Activated CD4-positive, CD25-positive, alpha-beta regulatory T cell treated with anti-CD3 and anti-CD28 coated beads, Interleukin-2, amount 50 U/mL, for 72 hours (primary cell): ENCODE results near the gene ATG16L2.
"Not testable (repeated sequence)": the region's sequence is repeated elsewhere in the genome, so short reads cannot be mapped to it uniquely, and the experiment has no call there.

Source experiments
- DNase-seq: peaks from one replicate; pipeline ENCODE4 v3.0.0; 2021

ATG16L2 gene

DNA sequence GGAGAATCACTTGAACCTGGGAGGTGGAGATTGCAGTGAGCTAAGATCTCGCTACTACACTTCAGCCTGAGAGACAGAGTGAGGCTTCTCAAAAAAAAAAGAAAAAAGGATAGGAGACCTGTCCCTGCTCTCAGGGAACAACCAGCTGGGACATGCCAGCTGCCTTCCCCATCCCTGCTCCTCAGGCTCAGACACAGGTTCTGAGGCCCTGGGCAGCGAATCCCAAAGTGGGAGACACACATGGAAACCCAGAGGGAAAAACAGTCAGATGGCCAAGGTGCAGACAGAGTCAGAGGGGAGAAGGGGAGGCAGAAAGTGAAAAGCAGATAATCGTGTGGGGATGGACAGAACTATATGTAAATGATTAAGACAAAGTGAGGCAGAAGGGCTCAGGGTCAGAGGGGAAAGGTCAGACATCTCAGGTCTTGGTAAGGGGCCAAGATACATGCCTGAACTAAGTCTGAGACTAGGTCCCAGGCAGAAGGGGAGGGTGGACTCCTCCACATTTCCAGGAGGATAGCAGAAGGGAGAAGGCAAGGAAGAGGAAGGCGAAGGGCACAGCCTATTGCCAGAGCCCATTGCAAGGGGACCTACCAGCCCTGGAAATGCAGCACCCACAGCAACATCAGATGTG lies 34.6 kb upstream of the ATG16L2 start:
- DNase-seq: no peak

DNA sequence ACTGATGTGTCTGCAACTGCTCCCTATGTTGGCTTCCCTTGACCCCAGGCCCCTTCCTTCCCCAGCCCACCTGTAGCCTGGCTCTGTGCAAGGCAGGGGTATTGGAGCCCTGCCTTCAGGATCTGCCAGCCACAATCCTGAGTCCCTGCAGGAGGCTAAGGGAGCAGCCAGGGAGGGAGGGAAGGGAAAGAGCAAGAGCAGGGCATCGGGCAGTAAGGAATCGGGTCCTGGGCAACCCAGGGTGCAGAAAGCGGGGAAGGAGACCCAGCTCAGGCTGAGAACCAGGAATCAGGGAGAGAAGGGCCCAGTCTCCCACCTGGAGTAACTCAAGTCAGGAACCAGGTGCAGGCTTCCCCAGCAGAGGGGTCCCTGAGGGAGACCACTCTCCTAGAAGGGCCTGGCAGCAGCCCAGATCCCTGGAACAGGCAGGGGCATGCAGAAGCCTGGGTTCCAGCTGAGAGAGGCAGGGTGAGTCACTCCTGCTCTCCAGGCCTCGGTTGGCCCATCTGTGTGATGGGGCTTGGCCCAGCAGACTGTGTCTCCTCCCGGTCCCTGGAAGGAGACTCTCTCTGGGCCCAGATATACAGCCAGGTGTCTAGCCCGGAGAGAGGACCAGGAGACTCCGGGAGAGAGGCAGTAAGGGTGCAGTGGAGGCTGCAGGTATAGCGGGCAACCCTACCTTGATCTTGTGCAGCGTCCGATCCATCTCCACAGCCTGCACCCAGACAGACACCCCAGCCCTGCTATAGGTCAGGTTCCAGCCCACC lies 33.7 kb upstream of the ATG16L2 start:
- no peak for DNase-seq

DNA sequence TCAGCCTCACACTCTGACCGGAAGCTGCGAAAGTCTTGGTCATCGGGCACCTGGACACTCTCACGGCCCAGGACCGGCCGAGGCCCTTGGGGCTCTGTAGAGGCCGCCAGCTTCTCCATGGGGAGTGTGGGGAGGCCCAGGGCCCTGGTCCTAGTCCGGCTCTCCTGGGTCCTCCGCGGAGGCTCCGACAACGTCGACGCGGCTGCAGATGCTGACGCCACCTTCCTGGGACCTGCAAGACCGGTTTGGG lies 33.2 kb upstream of the ATG16L2 start:
- DNase-seq: no peak

DNA sequence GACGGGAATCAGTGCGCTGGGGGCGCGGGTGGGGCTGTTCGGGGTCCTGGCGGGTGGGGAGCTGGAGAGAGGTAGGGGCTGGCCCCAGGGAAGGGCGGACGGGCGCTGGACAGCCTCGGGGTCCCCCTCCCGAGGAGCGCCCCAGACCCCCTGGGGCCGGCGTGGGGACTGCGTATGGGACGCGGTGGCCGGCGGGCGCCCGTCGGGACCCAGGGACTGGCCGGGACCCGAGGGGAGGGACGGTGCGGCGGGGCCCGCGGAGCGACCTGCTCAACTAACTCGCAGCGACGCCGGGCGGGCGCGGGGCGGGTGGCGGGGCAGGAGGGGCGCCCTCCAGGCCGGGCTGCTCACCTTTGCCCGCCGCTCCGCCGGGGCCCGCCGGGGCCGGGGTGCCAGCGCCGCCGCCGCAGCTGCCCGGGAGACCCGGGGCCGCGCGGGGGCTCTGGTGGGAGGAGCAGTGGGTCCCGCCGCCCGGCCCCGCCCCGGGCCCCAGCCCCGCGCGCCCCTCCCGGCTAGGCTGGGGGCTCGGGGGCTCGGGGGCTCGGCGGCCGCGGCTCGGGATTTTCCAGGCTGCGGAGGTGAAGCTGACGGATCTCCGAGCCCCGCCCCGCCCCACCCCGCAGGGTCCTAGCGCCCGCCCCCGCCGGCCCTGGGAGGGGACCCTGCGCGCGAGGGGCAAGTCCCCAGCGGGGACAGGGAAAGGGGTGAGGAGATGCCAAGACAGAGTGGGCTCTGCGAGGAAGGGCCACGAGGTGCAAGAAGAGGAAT lies 32.7 kb upstream of the ATG16L2 start:
- no peak for DNase-seq

DNA sequence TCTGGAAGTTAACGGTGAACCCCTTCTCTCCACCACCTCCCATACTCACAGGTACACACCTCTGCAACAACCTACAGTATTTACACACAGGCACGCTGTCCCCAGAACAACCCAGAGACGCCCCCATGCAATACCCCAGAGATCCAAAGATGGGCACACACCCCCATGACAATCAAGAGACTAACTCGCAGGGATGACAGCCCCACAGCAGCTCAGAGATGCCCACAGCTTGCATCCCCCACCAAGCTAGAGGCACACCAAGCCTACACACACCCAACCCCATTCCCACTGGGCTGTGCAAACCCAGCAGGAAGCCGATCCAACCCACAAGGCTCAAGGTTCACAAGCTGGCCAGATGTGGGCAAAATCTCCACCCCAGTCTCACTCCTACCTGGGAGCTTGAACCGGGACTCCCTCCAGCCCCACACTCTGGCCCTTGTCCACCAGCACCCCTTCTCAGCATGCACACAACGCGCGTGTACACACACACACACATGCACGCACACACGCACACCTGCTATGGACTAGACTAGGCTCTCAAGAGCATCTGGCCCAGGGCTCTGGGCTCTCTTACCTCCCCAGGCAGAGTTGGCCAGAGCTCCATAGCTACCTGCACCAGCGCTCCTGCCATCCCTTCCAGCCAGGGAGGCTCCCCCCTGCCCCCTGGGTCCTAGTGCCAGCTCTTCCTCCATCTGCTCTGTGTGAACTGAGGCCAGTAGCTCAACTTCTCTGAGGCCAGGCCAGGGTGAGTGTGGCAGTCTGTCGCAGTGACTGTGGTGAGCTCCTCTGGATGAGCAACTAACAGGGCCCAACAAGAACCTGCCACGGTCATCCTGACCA lies 31.9 kb upstream of the ATG16L2 start:
- DNase-seq: no peak

DNA sequence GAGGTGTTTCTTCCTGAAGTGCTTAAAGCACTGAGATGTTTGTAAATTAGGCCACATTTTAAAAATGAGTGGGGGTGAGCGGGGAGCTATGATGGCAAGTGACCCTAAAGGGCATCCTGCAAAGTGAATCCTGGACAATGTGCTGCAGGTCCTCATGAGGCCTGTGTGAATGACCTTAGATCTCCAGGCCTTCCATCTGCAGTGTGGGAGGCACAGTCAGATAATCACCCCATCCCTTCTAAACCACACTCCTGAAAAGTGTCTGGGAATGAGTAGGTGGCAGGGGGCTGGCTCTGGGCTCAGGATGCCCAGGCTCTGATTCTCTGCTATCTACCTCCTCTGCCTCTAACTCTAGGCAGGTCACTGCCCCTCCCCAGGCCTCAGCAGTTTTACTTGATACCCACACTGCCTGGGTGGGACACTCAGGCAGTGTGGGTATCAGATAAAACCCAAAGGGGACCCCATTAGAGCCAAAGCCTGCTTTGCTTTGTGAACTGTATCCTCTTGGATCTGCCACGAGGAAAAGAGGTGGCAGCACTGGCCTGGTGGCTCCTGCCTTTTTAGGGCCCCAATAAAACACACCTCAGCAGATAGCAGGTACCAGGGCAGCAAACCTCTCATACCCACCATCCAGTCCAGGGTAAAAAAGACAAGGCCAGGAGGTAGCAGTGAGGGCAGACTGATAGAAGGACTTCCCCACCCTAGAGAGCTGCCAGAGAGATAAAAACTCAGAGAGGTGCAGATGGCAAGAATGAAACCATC lies 30.9 kb upstream of the ATG16L2 start:
- DNase-seq: no peak

DNA sequence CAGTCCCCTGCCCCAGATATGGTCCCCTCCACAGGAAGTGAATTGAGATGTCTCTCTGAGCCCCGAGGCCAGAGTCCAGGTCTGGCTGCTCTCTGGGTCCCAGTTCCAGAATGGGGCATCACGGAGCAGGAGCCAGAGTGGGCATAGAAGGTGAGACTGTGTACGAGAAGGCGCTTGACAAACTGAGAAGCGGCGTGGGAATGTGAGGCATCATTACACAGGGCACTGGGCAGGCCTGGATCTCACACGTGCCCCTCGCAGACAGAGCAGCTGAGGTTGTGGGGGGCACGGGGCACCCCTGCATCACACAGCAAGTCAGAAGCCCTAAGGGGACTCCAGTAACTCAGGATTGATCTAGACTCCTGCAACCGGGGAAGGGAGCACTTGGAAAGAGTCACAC lies 29.5 kb upstream of the ATG16L2 start:
- no peak for DNase-seq

DNA sequence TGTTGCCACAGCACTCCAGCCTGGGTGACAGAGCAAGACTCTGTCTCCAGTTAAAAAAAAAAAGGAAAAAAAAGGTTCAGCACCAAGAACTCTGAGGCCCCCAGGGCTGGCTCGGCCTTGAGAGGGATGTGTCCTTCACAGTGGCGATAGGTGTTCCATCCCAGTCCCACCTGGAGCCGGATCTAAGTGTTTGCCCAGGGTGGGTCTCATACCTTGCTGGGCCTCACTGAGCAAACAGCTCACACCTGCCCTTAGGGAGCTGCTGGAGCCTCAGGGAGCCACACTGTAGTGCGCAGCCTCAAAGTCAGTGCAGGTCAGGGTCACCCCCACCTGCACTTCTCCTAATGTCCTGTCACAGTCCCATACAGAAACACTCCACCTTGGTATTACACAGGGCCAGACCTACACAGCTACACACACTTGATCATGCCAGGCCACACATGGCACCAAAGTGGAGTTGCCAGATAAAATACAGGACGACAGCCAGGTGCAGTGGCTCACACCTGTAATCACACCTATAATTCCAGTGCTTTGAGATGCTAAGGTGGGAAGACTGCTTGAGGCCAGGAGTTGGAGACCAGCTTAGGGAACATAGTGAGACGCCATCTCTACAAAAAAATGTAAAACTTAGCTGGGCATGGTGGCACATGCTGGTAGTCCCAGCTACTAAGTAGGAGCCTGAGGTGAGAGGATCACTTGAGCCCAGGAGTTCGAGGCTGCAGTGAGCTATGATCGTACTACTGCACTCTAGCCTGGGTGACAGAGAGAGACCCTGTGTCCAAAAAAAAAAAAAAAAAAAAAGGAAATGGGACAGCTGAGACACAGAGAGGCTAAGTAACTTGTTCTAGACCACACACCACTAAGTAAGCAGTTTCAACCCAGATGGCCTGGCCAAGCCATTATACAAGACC lies 27.7 kb upstream of the ATG16L2 start:
- DNase-seq: no peak

DNA sequence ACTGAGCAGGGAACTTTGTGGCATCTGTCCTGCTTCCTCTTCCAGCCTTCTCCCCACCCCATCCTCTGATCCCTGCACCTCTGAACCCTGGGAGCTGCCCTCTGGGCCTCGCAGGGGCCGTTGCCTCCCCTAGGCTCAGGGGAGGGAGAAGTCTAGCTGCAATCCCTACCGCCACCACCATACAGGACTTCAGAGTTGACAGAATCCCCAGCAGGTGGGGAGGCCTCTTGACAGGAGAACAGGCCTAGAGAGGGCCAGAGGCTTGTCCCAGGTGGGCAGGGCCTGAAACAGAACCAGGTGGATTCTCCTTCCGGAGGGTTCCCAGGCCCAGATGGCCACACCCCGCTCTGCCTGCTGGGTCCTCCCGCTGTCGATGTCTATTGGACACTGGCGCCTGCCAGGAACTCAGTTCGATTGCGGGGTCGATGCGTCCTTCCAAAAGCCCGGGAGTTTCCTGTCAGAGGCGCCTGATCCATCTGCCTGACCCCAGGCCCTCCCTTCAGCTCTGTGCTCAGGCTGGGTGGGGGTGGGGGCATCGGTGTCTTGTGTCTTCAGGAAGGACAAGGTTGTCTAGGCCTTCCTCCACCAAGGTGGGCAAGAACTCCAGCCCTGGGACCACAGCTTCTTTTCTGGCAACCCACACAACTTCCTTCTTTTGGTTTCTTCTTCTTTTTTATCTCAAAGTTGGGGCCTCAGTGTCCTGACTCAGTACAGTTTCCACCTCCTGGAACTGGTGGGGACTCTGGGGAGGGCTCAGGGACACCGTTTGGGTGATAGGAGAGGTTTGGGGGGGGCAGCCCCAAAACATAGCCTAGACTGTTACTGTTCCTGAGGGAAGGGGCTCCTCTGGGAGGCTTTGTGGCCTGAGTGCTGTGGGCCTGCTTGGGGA lies 26.8 kb upstream of the ATG16L2 start:
- no peak for DNase-seq

DNA sequence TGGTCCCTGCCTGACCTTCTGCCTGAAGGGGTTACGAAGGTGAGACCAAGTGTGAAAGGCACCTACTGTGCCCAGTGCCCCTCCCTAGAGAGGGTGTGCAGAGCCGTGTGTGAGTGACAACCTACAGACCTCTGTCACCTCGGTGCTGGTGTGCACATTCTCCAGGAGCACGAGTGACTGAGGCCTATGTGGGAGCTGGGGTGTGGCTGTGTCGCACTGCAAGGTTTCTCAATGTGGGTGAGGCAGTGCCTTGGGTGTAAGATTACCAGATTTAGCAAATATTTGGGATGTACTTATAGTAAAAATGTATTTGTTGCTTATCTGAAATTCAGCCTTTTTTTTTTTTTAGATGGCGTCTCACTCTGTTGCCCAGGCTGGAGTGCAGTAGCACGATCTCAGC lies 26.0 kb upstream of the ATG16L2 start:
- DNase-seq: no peak

DNA sequence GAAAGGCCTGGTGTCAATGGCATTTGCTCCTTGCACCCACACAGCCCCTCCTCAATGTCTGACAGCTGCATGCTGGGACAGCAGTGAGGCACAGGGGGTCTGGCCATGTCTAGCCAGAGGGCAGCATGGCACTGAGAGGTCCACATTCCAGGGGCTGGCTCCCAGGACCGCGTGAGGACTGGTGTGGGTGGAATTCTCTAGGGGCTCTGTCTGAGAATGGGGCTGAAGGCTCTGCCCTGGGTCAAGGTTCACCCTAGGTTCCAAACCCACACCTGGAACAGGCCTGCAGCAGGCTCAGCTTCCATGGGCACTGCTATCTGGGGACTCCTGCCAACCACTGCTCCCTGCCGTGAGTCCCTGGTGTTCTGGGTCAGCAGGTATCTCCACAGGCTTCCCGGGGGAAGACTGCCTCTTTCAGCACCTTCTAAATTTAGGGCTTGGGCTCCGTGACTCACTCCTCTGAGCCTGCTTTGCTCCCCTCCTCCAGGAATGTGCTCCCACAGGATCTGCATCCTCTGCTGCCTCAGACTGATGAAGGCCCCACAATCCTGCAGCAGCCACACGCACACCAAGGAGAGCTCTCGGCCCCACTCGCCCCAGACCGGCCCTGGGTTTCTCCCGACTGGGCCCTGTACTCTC lies 24.6 kb upstream of the ATG16L2 start:
- no peak for DNase-seq

DNA sequence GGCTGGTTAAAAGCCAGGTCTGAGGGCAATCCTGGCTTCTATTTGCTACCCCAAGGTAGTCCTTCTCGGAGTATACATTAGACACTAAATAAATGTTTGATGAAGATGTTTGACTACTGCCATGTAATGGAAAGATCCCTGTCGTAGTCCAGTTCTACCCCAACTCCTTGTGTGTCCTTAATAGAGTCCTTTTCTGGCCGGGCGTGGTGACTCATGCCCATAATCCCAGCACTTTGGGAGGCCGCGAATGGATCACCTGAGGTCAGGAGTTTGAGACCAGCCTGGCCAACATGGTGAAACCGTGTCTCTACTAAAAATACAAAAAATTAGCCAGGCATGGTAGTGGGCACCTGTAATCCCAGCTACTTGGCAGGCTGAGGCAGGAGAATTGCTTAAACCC lies 23.0 kb upstream of the ATG16L2 start:
- DNase-seq: not testable (repeated sequence)

DNA sequence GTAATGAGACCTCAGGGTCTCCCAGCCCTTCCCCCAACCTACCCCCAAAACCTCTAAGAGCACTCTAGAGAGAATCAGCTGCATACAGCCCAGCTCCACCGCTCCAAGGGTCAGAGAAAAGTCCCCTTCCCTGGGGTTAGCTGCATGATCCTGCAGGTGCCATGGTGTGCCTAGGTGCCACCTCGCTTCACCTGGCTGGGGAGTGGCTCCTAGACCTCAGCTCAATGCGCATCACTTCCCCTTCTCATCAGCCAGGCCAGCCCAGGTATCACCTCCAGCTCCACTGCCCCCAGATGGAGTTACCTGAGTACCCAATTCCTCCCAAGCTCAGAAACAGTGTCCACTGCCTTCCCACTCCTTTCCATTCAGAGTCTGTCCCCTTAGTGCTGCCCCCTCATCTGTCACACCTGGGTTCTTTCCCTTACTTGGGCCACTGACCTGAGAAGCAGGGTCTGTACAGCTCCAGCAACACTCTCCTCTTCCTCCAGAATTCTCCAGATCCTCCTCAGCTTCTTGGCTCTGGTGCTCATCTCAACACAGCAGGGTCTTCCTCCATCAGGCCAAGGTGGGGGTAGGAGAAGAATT lies 21.7 kb upstream of the ATG16L2 start:
- DNase-seq: no peak

DNA sequence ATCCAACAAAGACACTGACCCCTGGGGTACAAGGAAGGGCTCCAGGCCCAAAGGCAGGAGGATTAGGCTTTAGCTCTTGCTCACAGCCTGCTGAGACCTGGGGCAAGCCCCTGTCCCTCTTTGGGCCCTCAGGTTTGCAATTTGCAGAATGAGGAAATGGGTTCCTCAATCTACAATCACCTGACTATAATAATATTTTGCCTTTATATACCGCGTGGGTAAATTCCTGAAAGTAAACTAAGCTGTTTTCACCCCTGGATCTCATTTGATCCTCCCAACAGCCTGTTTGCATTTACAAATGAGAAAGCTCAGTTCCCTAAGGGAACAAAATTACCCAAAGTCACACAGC lies 21.2 kb upstream of the ATG16L2 start:
- no peak for DNase-seq

DNA sequence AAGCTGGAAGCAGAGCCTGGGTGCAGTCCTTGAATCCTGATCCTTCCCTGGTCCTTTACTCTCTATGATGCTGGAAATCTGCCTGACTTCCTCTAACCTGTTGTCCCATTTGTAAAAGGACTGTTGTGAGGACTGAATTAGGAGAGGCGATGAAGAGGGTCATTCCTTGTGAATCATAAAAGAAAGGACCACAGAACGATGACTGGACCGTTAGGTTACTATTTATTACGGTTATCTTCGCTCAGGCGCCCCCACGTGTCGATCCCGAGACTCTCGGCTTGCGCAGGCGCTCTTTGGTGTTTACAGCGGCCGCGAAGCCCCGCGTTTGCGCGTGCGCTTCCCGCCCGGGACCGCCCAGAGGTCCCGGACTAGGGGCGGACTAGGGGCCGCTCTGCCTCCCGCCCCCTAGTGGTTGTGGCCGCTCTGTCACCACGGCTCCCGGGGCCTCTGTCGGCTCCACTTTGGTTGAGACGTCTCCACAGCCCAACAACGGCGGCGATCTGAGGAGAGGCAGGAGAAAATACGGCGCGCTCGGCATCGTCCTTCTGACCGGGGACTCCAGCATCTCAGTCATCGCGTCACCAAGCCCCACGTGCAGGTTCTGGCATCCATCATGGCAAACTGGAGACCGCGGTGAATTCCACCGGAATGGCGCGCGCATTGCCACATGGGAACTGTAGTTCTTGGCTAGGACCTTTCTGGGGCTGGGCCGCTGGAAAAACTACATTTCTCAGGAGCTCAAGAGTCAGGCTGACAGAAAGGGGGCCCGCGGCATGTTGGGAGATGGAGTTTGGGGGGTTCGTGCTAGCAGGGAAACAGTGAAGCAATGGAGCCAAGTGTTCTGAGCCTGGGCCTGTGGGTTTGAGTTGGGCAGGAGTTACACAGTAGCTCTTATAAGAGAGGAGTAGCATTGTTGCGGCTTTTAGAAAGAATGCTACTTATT lies 20.5 kb upstream of the ATG16L2 start, which contains the start of gene STARD10:
Gene STARD10 (minus strand): TSS at position 623 of the 943 bp plus-strand sequence. CDS start 12,866 bp downstream, outside the sequence.
- peak; percentile 97 for DNase-seq

DNA sequence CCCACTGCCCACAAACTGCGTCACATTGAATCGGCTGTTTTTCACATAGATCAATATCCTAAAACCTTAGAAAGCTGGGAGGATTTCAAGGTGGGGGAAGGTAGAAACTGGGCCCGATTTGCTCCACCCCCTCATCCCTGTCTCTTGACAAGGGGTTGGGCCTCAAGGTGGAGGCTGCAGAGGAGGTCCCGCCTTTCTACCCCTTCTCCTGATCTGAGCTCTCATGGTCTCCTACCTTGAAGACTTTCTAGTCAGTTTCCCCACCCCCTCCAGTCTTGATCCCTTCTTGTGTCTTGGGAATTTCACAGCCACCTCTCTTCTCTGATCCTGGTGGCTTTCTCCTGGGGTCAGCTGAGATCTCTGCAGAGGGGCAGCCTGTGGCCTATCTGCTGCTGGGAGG lies 15.8 kb upstream of the ATG16L2 start:
- no peak for DNase-seq

DNA sequence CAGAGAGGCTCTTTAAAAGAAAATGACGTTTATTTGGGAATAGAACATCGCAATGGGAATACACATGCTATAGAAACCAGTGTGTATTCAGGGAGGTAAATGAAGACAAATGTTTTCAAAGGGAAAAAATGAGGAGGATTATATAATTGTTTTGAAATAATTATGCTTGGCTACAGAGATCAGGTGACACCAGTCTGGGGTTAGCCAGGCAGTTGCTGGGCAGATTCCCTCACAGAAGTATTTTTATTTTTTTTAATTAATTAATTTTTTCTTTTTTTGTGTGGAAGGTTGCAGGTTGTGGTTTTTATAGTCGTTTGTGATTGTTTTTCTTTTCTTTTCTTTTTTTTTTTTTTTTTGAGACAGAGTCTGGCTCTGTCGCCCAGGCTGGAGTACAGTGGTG lies 14.8 kb upstream of the ATG16L2 start:
- DNase-seq: no peak

DNA sequence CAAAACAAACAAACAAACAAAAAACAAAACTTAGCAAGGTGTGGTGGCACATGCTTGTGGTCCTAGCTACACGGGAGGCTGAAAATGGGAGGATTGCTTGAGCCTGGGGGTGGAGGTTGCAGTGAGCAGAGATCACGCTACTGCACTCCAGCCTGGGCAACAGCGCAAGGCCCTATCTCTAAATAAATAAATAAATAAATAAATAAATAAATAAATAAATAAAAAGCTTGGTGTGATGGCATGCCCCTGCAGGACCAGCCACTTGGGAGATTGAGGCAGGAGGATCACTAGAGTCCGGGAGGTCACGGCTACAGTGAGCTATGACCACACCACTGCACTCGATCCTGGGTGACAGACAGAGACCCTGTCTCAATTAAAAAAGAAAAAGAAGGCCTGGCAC lies 11.4 kb upstream of the ATG16L2 start:
- no peak for DNase-seq
